OCI-LY7 (cell line): ENCODE measurements around the gene MAFF. TPM values are rescaled to one million over a fixed set of nuclear protein-coding genes. Genes with fewer than 3 reads are reported as not detected.
"Not testable (repeated sequence)": the region's sequence is repeated elsewhere in the genome, so short reads cannot be mapped to it uniquely, and the experiment has no call there.

Source experiments
- BruUV-seq: library from RNA; stranded (reverse); fragments of 400-500 nt; replicated peaks from 2 replicates; lab custom pipeline; 2021; lab: Mats Ljungman, UMichigan
- CTCF ChIA-PET: fragments of 300-600 bp; sonication (Branson Sonifier 250); formaldehyde crosslinking; loops from one replicate; lab custom pipeline; 2022; ENCODE audit warnings: antibody characterized with exemption; ENCODE audit not compliant: unreplicated experiment; lab: Charles Lee
- POLR2A ChIA-PET: fragments of 300-600 bp; sonication (Branson Sonifier 250); formaldehyde crosslinking; loops from one replicate; lab custom pipeline; 2022; ENCODE audit warnings: antibody characterized with exemption; lab: Charles Lee
- DNase-seq: peaks from one replicate; pipeline ENCODE4 v3.0.0-alpha.2; 2015; ENCODE audit warnings: low spot score
- H2AFZ ChIP-seq: fragments of 200-600 bp; sonication (generic), shearing (Covaris generic); 2 replicates; pipeline ENCODE4 v1.6.1; 2014; ENCODE audit warnings: mild to moderate bottlenecking, antibody characterized with exemption, low read length, moderate library complexity
- H3K27ac ChIP-seq: fragments of 200-600 bp; sonication (generic); 2 replicates; pipeline ENCODE4 v1.5.1; 2014; ENCODE audit warnings: mixed run types, low read depth, mild to moderate bottlenecking, moderate library complexity, low read length, inconsistent platforms; ENCODE audit not compliant: poor library complexity, severe bottlenecking
- H3K36me3 ChIP-seq: fragments of 200-600 bp; sonication (generic); 2 replicates; pipeline ENCODE4 v1.6.1; 2014; ENCODE audit warnings: mild to moderate bottlenecking, antibody characterized with exemption, low read length, moderate library complexity, mixed read lengths; ENCODE audit not compliant: insufficient read depth
- H3K4me1 ChIP-seq: fragments of 200-600 bp; sonication (generic); 2 replicates; pipeline ENCODE4 v1.5.1; 2014; ENCODE audit warnings: mild to moderate bottlenecking, low read length; ENCODE audit not compliant: insufficient read depth, poor library complexity, severe bottlenecking
- H3K4me2 ChIP-seq: fragments of 200-600 bp; sonication (generic); 2 replicates; pipeline ENCODE4 v1.6.1; 2014; ENCODE audit warnings: mild to moderate bottlenecking, low read length
- H3K4me3 ChIP-seq: fragments of 200-600 bp; sonication (generic); 2 replicates; pipeline ENCODE4 v1.5.1; 2014; ENCODE audit warnings: mild to moderate bottlenecking, low read depth, low read length; ENCODE audit not compliant: poor library complexity, severe bottlenecking
- H3K79me2 ChIP-seq: fragments of 200-600 bp; sonication (generic); 2 replicates; pipeline ENCODE4 v1.6.1; 2016; ENCODE audit warnings: low read depth, mild to moderate bottlenecking, low read length, moderate library complexity, mixed read lengths; ENCODE audit not compliant: insufficient read depth
- H3K9me2 ChIP-seq: fragments of 200-600 bp; sonication (generic); 2 replicates; pipeline ENCODE4 v1.6.1; 2016; ENCODE audit warnings: mild to moderate bottlenecking, low read length, mixed read lengths; ENCODE audit not compliant: insufficient read depth
- H3K9me3 ChIP-seq: fragments of 200-600 bp; sonication (generic); 2 replicates; pipeline ENCODE4 v1.6.1; 2014; ENCODE audit warnings: mild to moderate bottlenecking, mixed run types, low read length, mixed read lengths
- H4K20me1 ChIP-seq: fragments of 200-600 bp; sonication (generic); 2 replicates; pipeline ENCODE4 v1.6.1; 2014; ENCODE audit warnings: mild to moderate bottlenecking, antibody characterized with exemption, low read length, moderate library complexity, mixed read lengths; ENCODE audit not compliant: insufficient read depth
- EZH2phosphoT487 ChIP-seq: fragments of 200-600 bp; sonication (generic); IDR thresholded peaks from 2 replicates; pipeline ENCODE4 v1.6.1; 2018; ENCODE audit warnings: low read depth, borderline replicate concordance, mild to moderate bottlenecking, mixed run types, antibody characterized with exemption, low read length, moderate library complexity, mixed read lengths
- intact Hi-C: fragments of 100-400 bp; cut with micrococcal nuclease; formaldehyde crosslinking; loops from one replicate; pipeline ENCODE4 v1.10.0; 2022; ENCODE audit not compliant: unreplicated experiment
- total RNA-seq, 2 experiments: library from RNA; depleted of rRNA in 1 of 2; stranded (reverse); fragments of >200 nt in 1 of 2; shearing (Covaris generic) in 1 of 2; gene quantifications; 2 replicates each; pipeline ENCODE4 v1.2.3, GENCODE V29; 2014 to 2022
- TF ChIP-seq, protein P1 (sequence below): fragments of 200-600 bp; sonication (generic); conservative IDR thresholded peaks from 2 replicates; pipeline ENCODE4 v1.5.1; 2014; ENCODE audit warnings: mild to moderate bottlenecking, antibody characterized with exemption, low read length, moderate library complexity, mixed read lengths

Gene MAFF
- total RNA-seq, 2 experiments from 2014 or later, result 3.4 to 3.8 TPM

- intact Hi-C loops, H2AFZ ChIP-seq, H3K9me2 ChIP-seq, BruUV-seq, CTCF ChIA-PET, POLR2A ChIA-PET, H3K4me3 ChIP-seq, H3K4me1 ChIP-seq, H3K36me3 ChIP-seq, DNase-seq, H3K27ac ChIP-seq, H3K9me3 ChIP-seq, H3K79me2 ChIP-seq, H3K4me2 ChIP-seq, H4K20me1 ChIP-seq: not testable (repeated sequence)
- TF ChIP-seq, protein P1, sequence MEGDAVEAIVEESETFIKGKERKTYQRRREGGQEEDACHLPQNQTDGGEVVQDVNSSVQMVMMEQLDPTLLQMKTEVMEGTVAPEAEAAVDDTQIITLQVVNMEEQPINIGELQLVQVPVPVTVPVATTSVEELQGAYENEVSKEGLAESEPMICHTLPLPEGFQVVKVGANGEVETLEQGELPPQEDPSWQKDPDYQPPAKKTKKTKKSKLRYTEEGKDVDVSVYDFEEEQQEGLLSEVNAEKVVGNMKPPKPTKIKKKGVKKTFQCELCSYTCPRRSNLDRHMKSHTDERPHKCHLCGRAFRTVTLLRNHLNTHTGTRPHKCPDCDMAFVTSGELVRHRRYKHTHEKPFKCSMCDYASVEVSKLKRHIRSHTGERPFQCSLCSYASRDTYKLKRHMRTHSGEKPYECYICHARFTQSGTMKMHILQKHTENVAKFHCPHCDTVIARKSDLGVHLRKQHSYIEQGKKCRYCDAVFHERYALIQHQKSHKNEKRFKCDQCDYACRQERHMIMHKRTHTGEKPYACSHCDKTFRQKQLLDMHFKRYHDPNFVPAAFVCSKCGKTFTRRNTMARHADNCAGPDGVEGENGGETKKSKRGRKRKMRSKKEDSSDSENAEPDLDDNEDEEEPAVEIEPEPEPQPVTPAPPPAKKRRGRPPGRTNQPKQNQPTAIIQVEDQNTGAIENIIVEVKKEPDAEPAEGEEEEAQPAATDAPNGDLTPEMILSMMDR, result peak; percentile 36; the same call in 1 of the 2 replicates
Observed at GRCh38 chr22:38154563-38154915, 47.3 kb upstream of the MAFF start.

- H3K36me3 ChIP-seq, result no peaks in the 10 kb centered on the region
- no peak overlapping the region for H3K4me3 ChIP-seq
- H2AFZ ChIP-seq, result no peak overlapping the region
- no peaks in the 10 kb centered on the region for H3K4me1 ChIP-seq
- H4K20me1 ChIP-seq, result no peaks in the 10 kb centered on the region
- no peaks in the 10 kb centered on the region for H3K9me3 ChIP-seq
- H3K27ac ChIP-seq, result no peak overlapping the region
- DNase-seq, result no peak
- no peaks in the 10 kb centered on the region for H3K9me2 ChIP-seq
- no TSS peak for BruUV-seq
- TF ChIP-seq, protein P1, result no peak
- no peak for TF ChIP-seq EZH2phosphoT487
- ChIA-PET POLR2A (no interaction called here), CTCF (no interaction called here)
- H3K79me2 ChIP-seq, result no peaks in the 10 kb centered on the region
- no peak overlapping the region for H3K4me2 ChIP-seq
- intact Hi-C loops, result no loop called here
Observed at GRCh38 chr22:38155703-38156102, 46.1 kb upstream of the MAFF start.

DNA sequence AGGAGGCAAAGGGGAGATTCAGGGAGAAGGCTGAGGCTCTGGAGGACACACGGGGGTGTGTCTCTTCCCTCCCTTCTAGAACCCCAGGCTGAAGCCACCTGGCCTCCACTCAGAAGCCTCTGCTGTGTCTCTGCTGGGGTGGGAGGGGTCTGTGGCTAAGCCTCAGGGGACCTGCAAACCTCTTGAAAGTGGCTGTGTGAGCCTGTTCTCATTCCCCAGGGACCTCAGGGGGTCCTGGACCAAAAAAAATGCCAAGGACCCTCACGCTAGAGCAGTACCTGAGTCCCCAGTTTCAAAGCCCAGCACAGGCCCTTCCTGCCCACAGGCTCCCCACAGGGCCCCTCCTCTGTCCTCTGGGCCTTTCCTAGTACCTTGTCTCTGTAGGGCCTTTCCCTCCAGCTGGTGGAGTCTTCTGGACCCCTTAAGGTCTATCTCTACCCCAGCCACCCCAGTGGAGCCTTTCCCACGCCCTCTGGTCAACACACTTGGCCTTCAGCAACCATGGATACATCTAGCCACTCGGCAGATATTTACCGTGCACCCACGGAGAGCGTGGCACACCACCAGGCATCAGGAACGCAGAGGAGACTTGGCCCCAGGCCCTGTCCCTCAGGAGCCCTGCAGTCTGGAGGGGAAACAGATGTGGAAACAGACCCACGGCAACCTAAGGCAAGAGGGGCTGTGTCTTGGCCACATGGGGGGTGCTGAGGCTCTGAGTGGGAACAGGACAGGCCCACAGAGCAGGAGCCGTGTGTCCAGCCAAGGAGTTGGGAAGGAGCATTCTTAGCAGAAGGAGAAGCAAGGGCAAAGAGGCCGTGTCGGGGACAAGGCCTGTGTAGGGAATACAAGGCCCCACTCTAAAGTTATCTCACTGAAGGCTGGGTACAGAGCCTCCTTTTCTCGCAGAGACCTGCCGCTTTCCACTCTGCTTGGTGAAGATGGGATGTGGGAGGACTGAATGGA lies 38.6 kb upstream of the MAFF start:
- no peaks in the 10 kb centered on the region for H3K79me2 ChIP-seq
- H3K4me3 ChIP-seq, result no peak overlapping the region
- intact Hi-C loops, result no loop called here
- peaks cover 29% of the 10 kb centered on the region for H3K4me1 ChIP-seq
- no peaks in the 10 kb centered on the region for H3K9me3 ChIP-seq
- TF ChIP-seq, protein P1, result no peak
- no peak for TF ChIP-seq EZH2phosphoT487
- DNase-seq, result peak; percentile 63
- no TSS peak for BruUV-seq
- POLR2A ChIA-PET, result no interaction called here
- H3K9me2 ChIP-seq, result no peaks in the 10 kb centered on the region
- CTCF ChIA-PET, result no interaction called here
- no peak overlapping the region for H2AFZ ChIP-seq
- peak overlapping the region; percentile 58 for H3K4me2 ChIP-seq
- no peaks in the 10 kb centered on the region for H4K20me1 ChIP-seq
- H3K27ac ChIP-seq, result peak overlapping the region; percentile 45
- peaks cover 7% of the 10 kb centered on the region; the same call in 1 of the 2 replicates for H3K36me3 ChIP-seq
